ENCODE measurements around the gene SELENON. TPM values are rescaled to one million over a fixed set of nuclear protein-coding genes. Genes with fewer than 3 reads are reported as not detected.
A peak's percentile ranks its signal among the peaks of the same experiment; 100 is the strongest.

Gene SELENON
- total and polyA plus RNA-seq, 9 of the 15 experiments (the other 6 are each of a cell fraction or from before 2014, with no cell fraction given), result 0.43 to 26.7 (median 7.0) TPM

- TF ChIP-seq GTF2A2 (tag; IDR thresholded peaks at IDR 0.05) (no peak), ILF3 (IDR thresholded peaks at IDR 0.05; ENCODE audit: borderline replicate concordance) (no peak), ZC3H11A (IDR thresholded peaks at IDR 0.05; ENCODE audit: low read depth, low read length) (no peak), CREM (IDR thresholded peaks at IDR 0.05; ENCODE audit: low read depth) (peak; percentile 85), NCOA4 (IDR thresholded peaks at IDR 0.05; ENCODE audit: partially characterized antibody) (no peak), YY1 (IDR thresholded peaks at IDR 0.05; ENCODE audit: borderline replicate concordance in 1 of 3, control insufficient read depth in 1 of 3, extremely low read depth in 1 of 3, insufficient read depth in 3 of 3, insufficient read length in 1 of 3, insufficient replicate concordance in 2 of 3, low read depth in 1 of 3, low read length in 2 of 3) (peak in 1 of 3 experiments; percentile 4), CREB1 (IDR thresholded peaks at IDR 0.05) (peak; percentile 35; the same call in 1 of the 2 replicates), CREB1 (CRISPR knock-in tag; IDR thresholded peaks at IDR 0.05) (0 out of 2 replicates have a peak, but pooled peaks have one; percentile 59), SNRNP70 (optimal IDR thresholded peaks at IDR 0.05; ENCODE audit: low read depth, low read length) (no peak), BDP1 (IDR thresholded peaks at IDR 0.05; ENCODE audit: insufficient read depth, insufficient read length) (no peak), FOXJ3 (CRISPR knock-in tag; IDR thresholded peaks at IDR 0.05) (no peak), JUND (IDR thresholded peaks at IDR 0.05; ENCODE audit: borderline replicate concordance, low read depth, low read length) (peak; percentile 95), JUND (tag; IDR thresholded peaks at IDR 0.05; ENCODE audit: borderline replicate concordance, low read depth, low read length) (peak; percentile 94; the same call in 2 of the 3 replicates), ZNF512 (tag; IDR thresholded peaks at IDR 0.05) (no peak), MTA2 (IDR thresholded peaks at IDR 0.05; ENCODE audit: low read depth) (peak; percentile 43; the same call in 1 of the 2 replicates), MCM5 (IDR thresholded peaks at IDR 0.05; ENCODE audit: low read depth) (no peak), HNRNPLL (IDR thresholded peaks at IDR 0.05; ENCODE audit: low read depth, low read length, poor library complexity, severe bottlenecking) (no peak)
- TF ChIP-seq, protein P1, sequence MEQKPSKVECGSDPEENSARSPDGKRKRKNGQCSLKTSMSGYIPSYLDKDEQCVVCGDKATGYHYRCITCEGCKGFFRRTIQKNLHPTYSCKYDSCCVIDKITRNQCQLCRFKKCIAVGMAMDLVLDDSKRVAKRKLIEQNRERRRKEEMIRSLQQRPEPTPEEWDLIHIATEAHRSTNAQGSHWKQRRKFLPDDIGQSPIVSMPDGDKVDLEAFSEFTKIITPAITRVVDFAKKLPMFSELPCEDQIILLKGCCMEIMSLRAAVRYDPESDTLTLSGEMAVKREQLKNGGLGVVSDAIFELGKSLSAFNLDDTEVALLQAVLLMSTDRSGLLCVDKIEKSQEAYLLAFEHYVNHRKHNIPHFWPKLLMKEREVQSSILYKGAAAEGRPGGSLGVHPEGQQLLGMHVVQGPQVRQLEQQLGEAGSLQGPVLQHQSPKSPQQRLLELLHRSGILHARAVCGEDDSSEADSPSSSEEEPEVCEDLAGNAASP (IDR thresholded peaks at IDR 0.05), result no peak
- TF ChIP-seq, protein P2, sequence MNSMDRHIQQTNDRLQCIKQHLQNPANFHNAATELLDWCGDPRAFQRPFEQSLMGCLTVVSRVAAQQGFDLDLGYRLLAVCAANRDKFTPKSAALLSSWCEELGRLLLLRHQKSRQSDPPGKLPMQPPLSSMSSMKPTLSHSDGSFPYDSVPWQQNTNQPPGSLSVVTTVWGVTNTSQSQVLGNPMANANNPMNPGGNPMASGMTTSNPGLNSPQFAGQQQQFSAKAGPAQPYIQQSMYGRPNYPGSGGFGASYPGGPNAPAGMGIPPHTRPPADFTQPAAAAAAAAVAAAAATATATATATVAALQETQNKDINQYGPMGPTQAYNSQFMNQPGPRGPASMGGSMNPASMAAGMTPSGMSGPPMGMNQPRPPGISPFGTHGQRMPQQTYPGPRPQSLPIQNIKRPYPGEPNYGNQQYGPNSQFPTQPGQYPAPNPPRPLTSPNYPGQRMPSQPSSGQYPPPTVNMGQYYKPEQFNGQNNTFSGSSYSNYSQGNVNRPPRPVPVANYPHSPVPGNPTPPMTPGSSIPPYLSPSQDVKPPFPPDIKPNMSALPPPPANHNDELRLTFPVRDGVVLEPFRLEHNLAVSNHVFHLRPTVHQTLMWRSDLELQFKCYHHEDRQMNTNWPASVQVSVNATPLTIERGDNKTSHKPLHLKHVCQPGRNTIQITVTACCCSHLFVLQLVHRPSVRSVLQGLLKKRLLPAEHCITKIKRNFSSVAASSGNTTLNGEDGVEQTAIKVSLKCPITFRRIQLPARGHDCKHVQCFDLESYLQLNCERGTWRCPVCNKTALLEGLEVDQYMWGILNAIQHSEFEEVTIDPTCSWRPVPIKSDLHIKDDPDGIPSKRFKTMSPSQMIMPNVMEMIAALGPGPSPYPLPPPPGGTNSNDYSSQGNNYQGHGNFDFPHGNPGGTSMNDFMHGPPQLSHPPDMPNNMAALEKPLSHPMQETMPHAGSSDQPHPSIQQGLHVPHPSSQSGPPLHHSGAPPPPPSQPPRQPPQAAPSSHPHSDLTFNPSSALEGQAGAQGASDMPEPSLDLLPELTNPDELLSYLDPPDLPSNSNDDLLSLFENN (IDR thresholded peaks at IDR 0.05; ENCODE audit: low read depth in 2 of 2, low read length in 2 of 2), result no peak
- TF ChIP-seq, protein P3, sequence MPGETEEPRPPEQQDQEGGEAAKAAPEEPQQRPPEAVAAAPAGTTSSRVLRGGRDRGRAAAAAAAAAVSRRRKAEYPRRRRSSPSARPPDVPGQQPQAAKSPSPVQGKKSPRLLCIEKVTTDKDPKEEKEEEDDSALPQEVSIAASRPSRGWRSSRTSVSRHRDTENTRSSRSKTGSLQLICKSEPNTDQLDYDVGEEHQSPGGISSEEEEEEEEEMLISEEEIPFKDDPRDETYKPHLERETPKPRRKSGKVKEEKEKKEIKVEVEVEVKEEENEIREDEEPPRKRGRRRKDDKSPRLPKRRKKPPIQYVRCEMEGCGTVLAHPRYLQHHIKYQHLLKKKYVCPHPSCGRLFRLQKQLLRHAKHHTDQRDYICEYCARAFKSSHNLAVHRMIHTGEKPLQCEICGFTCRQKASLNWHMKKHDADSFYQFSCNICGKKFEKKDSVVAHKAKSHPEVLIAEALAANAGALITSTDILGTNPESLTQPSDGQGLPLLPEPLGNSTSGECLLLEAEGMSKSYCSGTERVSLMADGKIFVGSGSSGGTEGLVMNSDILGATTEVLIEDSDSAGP (CRISPR knock-in tag; IDR thresholded peaks at IDR 0.05), result no peak
These were observed 17.3 kb upstream of the SELENON start (continued) for GRCh38 chr1:25782608-25783201.

All from K562 (cell line).